ENCODE data around the gene NVL.
A peak's percentile ranks its signal among the peaks of the same experiment; 100 is the strongest.
"Not testable (repeated sequence)": the region's sequence is repeated elsewhere in the genome, so short reads cannot be mapped to it uniquely, and the experiment has no call there.

The NVL gene

DNA sequence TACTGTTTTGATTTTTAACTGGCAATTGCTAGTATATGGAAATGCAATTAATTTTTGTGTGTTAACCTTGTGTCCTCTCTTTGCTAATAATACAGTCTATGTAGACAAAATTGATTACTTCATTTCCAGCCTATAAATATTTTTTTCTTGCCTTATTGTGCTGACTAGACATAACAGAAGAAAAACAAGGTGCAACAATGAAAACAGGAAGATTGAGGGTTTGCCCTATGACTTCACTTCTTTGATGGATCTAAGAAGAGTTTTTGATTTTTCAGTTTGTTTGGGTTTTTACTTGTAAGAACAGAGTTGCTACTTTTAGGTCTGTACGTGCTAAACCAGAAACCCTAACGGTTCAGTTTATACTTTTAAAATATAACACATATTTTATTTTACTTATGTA is 18.2 kb upstream of the NVL start:
- Histone ChIP-seq H3K27ac (no peak overlapping the region), H3K4me3 (no peak overlapping the region)
- TF ChIP-seq, protein P1, sequence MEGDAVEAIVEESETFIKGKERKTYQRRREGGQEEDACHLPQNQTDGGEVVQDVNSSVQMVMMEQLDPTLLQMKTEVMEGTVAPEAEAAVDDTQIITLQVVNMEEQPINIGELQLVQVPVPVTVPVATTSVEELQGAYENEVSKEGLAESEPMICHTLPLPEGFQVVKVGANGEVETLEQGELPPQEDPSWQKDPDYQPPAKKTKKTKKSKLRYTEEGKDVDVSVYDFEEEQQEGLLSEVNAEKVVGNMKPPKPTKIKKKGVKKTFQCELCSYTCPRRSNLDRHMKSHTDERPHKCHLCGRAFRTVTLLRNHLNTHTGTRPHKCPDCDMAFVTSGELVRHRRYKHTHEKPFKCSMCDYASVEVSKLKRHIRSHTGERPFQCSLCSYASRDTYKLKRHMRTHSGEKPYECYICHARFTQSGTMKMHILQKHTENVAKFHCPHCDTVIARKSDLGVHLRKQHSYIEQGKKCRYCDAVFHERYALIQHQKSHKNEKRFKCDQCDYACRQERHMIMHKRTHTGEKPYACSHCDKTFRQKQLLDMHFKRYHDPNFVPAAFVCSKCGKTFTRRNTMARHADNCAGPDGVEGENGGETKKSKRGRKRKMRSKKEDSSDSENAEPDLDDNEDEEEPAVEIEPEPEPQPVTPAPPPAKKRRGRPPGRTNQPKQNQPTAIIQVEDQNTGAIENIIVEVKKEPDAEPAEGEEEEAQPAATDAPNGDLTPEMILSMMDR (IDR thresholded peaks at IDR 0.05), result no peak
- no peak for DNase-seq (ENCODE audit: low spot score)

DNA sequence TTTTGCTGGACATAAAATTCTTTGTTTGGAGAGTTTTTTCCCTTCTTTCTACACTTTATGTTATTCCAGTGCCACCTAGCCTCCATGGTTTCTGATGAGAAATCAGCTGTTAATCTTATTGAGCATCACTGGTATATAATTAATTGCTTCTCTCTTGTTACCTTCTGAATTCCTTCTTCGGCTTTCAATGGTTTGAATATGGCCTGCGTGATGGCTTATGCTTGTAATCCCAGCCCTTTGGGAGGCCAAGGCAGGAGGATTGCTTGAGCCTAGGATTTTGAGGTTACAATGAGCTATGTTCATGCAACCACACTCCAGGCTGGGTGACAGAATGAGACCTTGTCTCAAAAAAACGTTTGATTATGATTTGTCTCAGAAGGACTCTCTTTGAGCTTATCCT is 13.7 kb upstream of the NVL start:
- TF ChIP-seq, protein P1 (IDR thresholded peaks at IDR 0.05), result no peak
- no peak overlapping the region for H3K4me3 ChIP-seq
- no peak for DNase-seq (ENCODE audit: low spot score)

DNA sequence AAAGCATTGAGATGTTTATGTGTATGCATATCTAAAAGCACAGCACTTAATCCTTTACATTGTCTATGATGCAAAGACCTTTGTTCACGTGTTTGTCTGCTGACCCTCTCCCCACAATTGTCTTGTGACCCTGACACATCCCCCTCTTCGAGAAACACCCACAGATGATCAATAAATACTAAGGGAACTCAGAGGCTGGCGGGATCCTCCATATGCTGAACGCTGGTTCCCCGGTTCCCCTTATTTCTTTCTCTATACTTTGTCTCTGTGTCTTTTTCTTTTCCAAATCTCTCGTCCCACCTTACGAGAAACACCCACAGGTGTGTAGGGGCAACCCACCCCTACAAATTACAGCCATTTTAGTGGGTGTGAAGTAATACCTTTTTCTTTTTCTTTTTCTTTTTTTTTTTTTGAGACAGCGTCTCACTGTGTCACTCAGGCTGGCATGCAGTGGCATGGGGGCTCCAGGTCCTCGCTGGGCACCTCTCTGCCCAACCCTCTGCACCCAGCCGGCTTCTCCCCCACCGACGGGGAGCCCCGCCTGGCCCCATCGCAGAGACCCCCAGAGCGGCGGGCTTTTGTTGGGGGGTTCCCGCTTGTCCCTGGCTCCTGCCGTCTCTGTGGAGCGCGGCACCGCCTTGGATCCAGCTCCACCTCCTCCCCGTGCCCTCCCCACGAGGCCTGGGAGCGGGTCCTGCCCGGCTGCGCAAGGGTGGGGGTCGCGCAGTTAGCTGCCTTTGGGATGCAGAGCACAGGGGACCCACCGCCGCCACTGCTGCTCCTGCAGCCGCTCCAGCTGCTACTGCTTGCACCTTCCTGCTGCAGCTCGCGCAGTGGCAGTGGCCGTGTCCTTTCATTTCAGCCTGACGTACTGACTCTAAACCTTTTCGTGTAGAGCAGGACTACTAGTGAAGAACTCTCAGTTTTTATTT is 10.7 kb upstream of the NVL start:
- H3K27ac ChIP-seq; DNase-seq (ENCODE audit: low spot score): not testable (repeated sequence)
- H3K4me3 ChIP-seq, result peak overlapping the region; percentile 72

More for the DNA sequence above, 13.7 kb upstream of the NVL start:
- no peak overlapping the region for H3K27ac ChIP-seq

DNA sequence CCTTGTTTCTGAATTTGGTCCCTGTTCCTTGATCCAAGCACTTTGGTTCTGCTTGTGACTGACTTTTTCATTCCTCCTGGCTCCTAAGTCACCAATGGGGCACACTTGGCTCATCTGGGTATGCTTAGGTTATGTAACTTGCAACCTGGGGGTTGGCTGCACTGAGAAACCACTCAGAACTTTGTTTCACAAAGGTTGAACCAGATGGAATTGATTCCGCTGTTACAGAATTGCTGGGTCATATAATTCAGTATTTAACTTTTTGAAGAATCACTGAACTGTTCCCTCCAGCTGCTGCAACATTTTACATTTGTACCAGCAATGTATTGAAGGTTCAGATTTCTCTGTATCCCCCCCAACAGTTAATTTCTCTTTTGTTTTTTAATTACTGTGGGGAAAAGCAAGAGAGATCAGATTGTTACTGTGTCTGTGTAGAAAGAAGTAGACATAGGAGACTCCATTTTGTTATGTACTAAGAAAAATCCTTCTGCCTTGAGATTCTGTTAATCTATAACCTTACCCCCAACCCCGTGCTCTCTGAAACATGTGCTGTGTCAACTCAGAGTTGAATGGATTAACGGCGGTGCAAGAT is 9.6 kb upstream of the NVL start:
- no peak overlapping the region for H3K4me3 ChIP-seq
- DNase-seq (ENCODE audit: low spot score), result no peak
- TF ChIP-seq, protein P1 (IDR thresholded peaks at IDR 0.05), result no peak
- no peak overlapping the region for H3K27ac ChIP-seq

DNA sequence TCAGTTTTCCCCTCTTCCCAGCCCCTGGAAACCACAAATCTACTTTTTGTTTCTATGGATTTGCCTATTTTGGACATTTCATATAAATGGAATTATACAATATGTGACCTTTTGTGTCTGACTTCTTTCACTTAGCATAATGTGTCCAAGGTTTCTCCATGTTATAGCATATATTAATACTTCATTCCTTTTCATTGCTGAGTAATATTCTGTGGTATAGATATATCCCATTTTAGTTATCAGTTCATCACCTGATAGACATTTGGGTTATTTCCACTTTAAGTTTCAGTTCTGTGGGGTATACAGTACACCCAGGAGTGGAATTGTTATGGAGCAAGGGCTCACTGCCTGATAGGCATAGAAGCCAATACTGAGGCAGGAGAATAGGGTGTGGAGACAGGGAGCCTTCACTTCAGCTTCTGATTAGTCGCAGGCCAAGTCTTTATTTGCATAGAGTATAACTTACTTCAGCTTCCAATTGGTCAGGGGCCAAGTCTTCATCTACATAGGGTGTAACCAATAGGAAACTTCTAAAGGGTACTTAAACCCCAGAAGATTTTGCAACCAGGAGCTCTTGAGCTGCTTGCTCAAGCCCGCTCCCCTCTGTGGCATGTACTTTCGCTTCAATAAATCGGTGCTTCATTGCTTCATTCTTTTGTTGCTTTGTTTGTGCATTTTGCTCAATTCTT is 8.3 kb upstream of the NVL start:
- no peak overlapping the region for H3K4me3 ChIP-seq
- TF ChIP-seq, protein P1 (IDR thresholded peaks at IDR 0.05), result no peak
- no peak overlapping the region for H3K27ac ChIP-seq
- DNase-seq (ENCODE audit: low spot score), result no peak

DNA sequence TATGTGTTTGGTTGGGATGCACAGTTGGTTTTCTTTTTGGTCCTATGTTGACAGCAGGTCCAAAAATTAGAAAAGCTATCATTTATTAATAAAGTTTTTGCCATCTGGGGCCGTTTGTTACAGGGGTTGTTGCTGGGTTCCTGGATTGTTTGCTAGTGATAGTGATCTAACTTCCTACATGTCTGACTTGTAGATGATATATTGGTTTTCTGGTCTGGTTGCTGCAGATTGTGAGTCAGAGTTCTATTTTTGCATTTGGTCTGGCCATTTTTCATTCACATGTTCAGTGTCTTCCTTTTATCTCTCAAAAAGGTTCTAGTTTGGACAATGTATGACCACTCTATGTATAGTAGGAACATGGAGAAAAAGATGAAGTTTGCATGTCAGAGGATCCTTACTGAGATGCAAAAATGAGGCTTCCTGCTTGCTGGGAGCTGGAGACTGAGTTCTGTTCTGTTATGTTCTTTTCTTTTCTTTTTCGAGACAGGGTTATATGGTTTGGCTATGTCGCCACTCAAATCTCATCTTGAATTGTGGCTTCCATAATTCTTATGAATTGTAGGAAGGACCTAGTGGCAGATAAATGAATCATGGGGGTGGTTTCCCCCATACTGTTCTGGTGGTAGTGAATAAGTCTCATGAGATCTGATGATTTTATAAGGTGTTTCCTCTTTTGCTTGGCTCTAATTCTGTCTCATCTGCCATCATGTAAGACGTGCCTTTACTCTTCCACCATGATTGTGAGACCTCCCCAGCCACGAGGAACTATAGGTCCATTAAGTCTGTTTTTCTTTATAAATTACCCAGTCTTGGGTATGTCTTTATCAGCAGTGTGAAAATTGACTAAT is 4.2 kb upstream of the NVL start:
- TF ChIP-seq, protein P1 (IDR thresholded peaks at IDR 0.05), result no peak
- Histone ChIP-seq H3K4me3 (no peak overlapping the region), H3K27ac (no peak overlapping the region)
- DNase-seq (ENCODE audit: low spot score), result no peak
